DMS153 treated with DMSO at 0.1 percent for 48 hours (cell line): ENCODE results near the gene SOX11.

ENCODE experiments used
- DNase-seq: peaks from one replicate; lab custom pipeline; 2025; ENCODE audit not compliant: unreplicated experiment; lab: John Stamatoyannopoulos, UW

The SOX11 gene

GRCh38 chr2:5722236-5722635, 30.1 kb downstream of the SOX11 start:
- DNase-seq: no peak

- no peak for DNase-seq
Observed at GRCh38 chr2:5723791-5724735, 31.9 kb downstream of the SOX11 start.

GRCh38 chr2:5725072-5725471, 32.9 kb downstream of the SOX11 start:
- DNase-seq: no peak

- DNase-seq: no peak
Observed at GRCh38 chr2:5725794-5726463, 33.7 kb downstream of the SOX11 start.

- DNase-seq: no peak
Observed at GRCh38 chr2:5727235-5727634, 35.1 kb downstream of the SOX11 start.

GRCh38 chr2:5729416-5729815, 37.2 kb downstream of the SOX11 start:
- no peak for DNase-seq

GRCh38 chr2:5730386-5730785, 38.2 kb downstream of the SOX11 start:
- no peak for DNase-seq

- DNase-seq: no peak
Observed at GRCh38 chr2:5734859-5735520, 42.8 kb downstream of the SOX11 start.

GRCh38 chr2:5735521-5735861, 43.3 kb downstream of the SOX11 start:
- no peak for DNase-seq

- DNase-seq: no peak
Observed at GRCh38 chr2:5736050-5736449, 43.9 kb downstream of the SOX11 start.

- no peak for DNase-seq
Observed at GRCh38 chr2:5736886-5737285, 44.7 kb downstream of the SOX11 start.

- no peak for DNase-seq
Observed at GRCh38 chr2:5740053-5740452, 47.9 kb downstream of the SOX11 start.

GRCh38 chr2:5740817-5741216, 48.6 kb downstream of the SOX11 start:
- DNase-seq: no peak

- no peak for DNase-seq
Observed at GRCh38 chr2:5741242-5741641, 49.1 kb downstream of the SOX11 start.

- DNase-seq: no peak
Observed at GRCh38 chr2:5742126-5742525, 49.9 kb downstream of the SOX11 start.

- no peak for DNase-seq
Observed at GRCh38 chr2:5748391-5748790, 56.2 kb downstream of the SOX11 start.

- DNase-seq: no peak
Observed at GRCh38 chr2:5748946-5749345, 56.8 kb downstream of the SOX11 start.

GRCh38 chr2:5749347-5749746, 57.2 kb downstream of the SOX11 start:
- DNase-seq: no peak
